ENCODE measurements around the gene DDX60. TPM values are rescaled to one million over a fixed set of nuclear protein-coding genes. Genes with fewer than 3 reads are reported as not detected.
"Not testable (repeated sequence)": the region's sequence is repeated elsewhere in the genome, so short reads cannot be mapped to it uniquely, and the experiment has no call there.

DDX60 gene, protein sequence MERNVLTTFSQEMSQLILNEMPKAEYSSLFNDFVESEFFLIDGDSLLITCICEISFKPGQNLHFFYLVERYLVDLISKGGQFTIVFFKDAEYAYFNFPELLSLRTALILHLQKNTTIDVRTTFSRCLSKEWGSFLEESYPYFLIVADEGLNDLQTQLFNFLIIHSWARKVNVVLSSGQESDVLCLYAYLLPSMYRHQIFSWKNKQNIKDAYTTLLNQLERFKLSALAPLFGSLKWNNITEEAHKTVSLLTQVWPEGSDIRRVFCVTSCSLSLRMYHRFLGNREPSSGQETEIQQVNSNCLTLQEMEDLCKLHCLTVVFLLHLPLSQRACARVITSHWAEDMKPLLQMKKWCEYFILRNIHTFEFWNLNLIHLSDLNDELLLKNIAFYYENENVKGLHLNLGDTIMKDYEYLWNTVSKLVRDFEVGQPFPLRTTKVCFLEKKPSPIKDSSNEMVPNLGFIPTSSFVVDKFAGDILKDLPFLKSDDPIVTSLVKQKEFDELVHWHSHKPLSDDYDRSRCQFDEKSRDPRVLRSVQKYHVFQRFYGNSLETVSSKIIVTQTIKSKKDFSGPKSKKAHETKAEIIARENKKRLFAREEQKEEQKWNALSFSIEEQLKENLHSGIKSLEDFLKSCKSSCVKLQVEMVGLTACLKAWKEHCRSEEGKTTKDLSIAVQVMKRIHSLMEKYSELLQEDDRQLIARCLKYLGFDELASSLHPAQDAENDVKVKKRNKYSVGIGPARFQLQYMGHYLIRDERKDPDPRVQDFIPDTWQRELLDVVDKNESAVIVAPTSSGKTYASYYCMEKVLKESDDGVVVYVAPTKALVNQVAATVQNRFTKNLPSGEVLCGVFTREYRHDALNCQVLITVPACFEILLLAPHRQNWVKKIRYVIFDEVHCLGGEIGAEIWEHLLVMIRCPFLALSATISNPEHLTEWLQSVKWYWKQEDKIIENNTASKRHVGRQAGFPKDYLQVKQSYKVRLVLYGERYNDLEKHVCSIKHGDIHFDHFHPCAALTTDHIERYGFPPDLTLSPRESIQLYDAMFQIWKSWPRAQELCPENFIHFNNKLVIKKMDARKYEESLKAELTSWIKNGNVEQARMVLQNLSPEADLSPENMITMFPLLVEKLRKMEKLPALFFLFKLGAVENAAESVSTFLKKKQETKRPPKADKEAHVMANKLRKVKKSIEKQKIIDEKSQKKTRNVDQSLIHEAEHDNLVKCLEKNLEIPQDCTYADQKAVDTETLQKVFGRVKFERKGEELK (N-terminal part only)
- 4.8 TPM for total RNA-seq

DNA sequence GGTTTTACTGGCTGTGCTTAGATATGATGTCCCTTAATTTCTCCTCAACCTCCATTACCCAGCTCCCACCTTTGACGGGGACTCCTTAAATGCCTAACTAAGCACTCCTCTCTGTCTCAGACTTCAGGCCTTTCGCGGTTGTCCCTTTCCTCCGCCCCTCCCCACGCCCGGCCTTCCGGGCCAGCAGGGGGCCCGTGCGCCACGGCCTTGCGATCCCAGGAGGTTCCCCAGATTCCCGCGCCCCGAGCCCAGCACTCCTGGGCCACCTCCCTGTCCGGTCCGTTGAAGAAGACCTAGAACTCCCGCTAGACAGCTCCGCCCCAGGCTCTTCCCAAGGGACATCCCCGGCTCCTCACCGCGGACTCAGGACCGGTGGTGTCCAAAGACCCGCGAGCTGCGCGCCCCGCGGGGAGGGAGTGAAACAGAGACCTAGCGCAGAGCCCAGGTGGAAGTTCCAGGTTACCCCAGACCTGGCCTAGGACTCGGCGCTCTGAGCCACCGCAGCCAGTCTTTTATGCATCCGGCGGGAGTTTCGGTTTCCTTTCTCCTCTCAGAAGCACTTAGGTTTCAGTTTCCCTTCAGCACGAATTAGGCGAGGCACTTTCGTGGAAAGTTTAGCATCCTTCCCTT, at the start of gene DDX60:
DDX60 (minus strand) TSS at position 487 of the 630 bp plus-strand sequence. CDS start 7,493 bp downstream, outside the sequence.
- ATAC-seq: peak; percentile 90

DNA sequence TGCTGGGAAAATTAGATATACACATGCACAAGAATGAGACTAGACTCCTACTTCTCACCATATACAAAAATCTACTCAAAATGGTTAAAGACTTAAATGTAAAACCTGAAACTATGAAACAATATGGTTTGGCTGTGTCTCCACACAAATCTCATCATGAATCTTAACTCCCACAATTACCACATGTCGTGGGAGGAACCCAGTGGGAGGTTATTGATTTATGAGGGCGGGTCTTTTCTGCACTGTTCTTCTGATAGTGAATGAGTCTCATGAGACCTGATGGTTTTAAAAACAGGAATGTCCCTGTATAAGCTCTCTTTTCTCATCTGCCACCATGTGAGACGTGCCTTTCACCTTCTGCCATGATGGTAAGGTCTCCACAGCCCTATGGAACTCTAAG, 48.5 kb upstream of the DDX60 start:
- ATAC-seq: no peak

DNA sequence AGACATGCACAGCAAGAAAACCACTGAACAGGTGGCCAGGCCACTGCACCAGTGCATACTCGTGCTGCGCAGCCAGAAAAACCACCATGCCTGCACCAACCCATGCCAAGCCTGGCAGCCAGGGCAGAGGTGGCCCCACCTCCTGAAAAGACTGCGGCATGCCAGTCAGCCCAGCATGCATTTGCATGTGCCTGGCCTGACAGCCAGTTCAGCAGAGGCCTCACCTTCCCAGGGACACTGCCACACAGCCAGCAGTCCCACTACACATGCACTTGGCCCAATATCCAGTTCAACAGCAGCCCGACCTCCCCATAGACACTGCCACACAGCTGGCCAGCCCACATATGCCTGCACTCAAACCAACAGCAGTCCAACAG, 43.5 kb upstream of the DDX60 start:
- ATAC-seq: no peak

DNA sequence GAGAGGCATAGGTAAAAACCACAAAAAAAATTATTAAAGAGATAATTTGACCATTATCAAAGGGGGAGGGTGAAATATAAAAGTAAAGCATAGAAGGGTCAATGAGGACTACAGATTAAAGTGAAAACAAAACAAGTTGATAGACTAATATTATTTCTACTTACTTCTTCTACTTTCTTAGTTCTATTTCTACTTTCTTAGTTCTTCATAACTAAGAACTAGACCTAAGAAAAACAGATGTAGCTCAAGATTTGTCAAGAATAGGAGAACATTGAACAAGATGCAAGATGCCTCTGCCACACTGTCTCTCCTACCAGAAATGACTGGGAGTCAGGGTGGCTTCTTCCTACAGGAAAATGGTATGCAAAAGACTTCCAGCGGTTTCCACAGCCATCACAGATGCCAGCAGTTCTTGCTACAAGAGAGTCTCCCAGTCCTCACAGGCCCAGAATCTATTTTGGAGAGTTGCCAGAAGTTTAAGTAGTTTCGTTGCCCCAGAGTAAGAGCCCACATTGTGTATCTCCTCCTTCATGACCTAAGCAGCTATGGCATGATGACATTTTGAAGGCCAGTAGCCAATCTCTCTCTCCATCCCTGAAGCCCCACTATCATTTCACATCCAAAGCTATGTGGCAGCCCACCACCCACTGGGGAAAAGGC, 42.9 kb upstream of the DDX60 start:
- ATAC-seq: no peak

DNA sequence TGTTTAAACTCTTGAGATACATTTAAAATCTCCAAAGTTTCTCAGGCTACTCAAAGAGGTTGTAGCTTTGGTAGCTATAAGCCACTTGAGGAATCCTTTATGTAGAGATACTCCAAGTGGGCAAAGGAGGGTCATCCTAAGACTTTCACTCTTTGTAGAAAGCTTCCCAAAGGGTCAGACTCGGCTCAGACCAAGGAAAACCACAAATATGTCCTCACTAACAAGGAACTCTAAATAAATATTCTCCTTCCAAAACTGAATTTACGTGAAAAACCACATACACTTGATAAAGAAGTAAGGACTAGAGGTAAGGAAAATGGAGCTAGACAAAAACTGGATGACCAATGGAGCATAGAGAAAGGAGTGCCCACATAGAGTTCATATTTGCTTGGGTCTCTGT, 41.7 kb upstream of the DDX60 start:
- no peak for ATAC-seq

DNA sequence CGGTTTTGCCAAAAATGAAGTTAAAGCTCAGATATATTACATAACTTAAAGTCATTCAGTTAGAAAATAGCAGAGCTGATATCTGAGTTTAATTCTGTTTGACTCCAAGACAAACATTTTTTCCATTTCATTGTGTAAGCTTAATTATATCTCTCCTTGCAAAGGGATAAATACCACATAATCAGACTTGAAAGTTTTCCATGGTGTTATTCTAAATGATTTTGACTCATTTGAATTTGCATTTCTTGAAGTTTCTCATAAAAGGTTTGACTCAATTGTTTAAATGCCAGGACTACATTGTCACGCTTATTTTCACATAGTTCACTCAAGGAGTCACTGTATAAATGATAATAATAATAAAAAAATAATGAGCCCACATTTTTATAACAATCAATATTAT, 39.4 kb upstream of the DDX60 start:
- ATAC-seq: no peak

DNA sequence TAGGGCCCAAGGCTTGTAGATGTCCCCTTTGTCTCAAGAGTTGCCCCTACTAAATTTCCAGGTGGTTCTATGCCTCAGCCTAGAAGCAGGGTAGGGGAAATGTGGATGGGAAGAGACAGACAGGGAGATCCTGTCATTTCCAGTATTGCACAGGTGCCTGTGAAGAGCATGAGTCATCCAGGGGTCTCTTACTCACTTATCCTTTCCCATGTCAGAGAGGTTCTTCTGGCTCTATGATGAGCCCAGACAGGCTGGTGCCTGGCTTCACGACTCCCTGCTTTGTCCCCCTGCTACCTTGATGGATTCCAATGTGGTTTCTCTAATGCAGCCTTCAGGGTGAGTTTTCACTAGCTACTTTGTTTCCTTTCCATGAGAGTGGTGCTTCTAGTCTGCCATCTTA, 35.2 kb upstream of the DDX60 start:
- ATAC-seq: no peak

DNA sequence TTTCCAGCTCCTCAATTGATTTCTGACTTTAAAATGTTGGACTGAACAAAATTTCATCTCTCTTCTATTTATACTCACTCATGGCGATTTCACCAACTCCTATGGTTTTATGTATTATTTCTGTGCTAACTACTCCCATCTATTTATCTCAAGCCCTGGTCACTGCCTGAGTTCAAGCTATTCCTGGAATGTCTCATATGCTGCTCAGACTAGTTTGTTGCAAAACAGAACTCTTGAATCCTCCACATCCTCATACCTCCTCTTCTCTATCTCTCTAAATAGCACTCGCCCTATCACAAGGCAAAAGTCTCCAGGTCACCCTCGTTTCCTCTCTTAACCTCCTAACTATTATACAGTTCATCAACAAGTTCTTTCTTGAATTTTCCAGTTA, 19.0 kb upstream of the DDX60 start:
- ATAC-seq: no peak

DNA sequence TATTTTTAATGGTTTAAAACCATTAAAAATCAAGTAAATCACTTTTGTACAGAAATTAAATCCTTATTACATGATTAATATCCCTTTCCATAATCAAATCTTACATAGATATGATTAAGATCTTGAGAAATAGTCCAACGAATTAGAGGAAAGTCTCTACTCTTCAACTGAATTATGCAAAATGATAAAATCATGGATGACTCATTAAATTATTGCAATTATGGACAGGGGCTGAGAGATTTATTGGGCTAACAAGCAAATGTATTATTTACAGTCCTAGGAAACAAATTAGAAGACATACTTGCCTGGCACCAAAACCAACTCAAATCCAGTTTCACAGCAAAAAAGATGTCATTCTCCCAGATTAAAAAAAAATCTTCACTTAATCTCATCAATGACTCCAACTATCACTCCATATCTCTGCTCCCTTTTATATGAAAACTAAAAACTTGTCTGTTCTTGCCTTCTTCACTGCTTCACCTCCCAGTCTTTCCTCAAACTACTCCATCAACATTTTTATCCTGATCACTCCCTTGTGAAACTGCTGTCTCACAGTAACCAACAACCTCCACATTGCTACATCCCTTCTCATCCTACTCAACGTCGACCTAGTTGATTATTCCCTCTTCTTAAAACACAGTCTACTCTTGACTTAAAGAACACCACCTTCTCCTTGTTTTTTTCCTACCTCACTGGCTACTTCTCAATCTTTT, 18.4 kb upstream of the DDX60 start:
- ATAC-seq: no peak

DNA sequence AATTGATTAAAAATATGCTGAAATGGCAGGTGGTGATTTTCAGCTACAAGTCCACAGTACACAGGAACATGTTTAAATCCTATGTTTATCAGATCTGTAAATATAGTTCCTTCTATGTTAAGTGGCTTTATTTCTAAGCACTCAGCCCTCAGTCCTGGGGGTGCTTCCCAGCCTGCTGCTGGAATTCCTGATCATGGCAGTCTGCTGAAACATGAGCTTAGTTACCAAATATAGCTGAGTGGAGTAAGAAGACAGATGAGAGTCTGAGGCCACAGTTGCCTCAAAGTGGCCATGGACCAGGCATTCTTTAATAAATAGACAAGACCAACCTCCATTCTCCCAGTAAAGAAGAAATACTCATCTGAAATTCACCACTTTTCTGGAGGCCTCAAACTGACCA, 17.1 kb upstream of the DDX60 start:
- ATAC-seq: no peak

DNA sequence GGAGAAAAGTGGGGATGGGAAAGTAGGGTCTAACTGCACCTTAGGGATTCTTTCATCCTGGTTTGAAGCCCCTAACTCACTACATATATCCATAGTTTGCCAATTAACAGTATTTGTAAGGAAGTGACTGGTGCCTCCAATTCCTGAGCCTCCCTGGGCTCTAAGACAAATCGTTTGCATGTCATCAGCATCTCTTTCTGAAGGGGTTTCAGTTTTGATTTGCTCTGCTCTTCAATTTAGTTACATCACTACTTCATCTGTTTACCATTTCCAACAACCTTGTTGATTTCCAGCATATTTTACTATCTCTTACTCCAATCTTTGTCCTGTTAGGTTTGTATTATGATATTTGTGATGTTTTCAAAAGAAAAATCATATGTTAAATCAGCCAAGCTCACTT, 15.5 kb upstream of the DDX60 start:
- no peak for ATAC-seq

DNA sequence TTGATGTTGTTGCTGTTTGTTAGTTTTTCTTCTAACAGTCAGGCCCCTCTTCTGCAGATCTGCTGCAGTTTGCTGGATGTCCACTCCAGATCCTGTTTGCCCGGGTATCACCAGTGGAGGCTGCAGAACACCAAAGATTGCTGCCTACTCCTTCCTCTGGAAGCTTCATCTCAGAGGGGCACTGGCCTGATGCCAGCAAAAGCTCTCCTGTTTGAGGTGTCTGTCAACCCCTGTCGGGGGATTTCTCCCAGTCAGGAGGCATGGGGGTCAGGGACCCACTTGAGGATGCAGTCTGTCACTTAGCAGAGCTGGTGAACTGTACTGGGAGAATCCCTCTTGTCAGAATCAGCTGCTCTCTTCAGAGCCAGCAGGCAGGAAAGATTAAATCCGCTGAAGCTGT, 12.0 kb upstream of the DDX60 start:
- not testable (repeated sequence) for ATAC-seq

DNA sequence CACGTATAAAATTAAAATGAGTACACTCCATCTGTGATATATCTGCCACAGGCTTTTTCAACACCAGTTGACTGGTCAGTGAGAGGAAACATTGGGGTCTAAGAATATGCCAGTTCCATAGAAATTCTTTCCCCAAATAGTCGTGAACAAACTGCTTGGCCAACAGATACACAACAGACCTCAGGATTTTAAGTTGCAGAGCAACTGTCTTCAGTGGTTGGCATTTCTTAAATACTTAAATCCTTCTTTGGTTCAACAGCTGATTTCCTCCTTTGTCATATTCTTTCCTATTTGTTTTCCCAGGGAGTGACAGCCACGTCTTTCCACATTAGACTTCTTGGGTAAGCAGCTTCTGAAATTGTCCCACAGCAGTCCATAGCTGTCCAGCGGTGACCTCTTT, 7.0 kb upstream of the DDX60 start:
- no peak for ATAC-seq

DNA sequence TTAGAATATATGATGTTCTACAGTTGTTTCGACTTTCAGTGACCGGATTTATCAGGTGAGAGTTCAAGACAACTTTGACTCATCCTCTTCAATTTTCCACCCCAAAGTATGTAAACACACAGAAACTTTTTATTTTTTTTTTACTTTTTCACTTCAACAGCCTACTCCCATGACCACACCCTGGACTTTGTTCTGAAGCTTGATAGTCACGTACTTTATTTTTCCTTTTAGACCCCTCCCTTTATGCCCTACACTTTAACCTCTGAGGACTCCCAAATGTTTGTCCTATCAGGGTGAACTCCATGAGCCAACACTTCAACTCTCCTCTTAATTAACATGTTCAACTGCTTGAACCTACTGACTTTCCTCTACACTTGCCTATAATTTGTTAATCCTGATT, 2.5 kb upstream of the DDX60 start:
- no peak for ATAC-seq

DNA sequence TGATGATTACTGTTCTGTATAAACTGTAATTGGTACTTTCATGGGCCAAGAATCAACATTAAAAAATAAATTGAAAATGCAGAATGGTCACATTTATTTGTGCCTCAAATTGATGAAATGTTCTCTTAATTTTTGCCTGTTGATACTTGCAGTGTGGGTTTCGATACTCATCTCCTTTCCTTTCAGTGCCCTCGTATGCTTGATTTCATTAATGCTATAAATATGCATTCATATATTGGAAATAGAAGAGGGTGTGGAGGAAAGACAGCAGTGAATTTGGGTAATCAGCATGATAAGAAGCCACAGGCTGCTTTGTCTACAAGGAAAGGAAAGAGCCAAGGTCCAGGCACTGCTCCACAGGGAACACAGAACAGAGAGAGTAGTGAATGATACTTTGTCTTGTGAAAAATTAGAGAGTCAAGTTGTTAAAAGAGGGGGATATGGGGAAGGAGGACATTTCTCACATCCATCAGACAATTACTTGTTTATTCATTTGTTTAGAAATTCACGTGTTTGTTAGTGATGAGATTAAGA, 1.0 kb upstream of the DDX60 start:
- no peak for ATAC-seq

DNA sequence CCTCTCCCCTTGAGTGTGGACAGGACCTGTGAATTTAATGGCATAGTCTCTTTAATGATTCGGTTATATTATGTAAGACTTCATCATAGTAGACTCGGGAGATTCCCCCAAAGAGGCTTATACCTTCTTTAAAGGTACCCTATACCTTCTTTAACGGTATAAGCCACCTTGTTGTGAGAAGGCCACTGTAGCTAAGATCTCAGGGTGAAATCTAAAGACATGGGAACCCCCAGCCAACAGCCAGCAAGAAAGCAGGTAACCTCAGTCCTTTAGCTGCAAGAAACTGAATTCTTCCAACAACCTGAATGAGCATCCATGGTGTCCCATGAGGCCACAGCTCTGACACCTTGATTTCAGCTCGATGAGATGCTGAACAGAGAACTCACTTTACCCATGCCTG, 931 bp downstream of the DDX60 start:
- no peak for ATAC-seq

DNA sequence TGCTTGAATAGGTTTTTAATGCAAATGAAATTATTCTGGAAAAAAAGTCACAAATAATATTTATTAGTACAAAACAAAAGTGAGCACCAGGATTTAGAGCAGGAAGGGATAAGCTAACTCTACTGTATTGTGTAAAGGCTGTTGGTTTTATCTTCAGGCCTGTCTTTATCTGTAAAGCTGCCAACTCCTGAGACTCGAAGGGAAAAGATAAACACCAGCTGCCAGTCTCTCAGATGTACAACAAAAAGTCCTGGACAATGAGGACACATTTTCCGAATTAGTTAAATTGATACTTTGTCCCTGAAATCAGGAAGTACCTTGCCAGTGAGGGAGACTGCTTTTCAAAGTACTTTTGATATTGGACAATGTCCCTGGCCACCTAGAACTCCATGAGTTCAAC, 8.8 kb downstream of the DDX60 start:
- no peak for ATAC-seq

DNA sequence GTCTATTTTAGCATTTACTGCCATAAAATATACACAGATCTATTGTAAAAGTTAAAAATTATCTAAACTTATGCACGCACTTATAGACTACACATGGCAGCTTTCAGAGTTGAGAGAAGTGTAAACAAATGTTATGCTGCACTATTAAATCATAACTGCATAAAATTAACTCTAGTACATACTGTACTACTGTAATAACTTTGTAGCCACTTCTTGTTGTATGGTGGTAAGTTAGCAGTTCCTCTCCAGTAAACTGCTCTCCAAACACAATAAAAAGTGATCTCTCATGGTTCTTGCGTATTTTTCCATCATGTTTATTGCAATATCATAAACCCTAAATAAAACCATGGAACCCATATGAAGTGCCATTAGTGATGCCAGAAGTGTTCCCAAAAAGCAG, 9.6 kb downstream of the DDX60 start:
- ATAC-seq: no peak

DNA sequence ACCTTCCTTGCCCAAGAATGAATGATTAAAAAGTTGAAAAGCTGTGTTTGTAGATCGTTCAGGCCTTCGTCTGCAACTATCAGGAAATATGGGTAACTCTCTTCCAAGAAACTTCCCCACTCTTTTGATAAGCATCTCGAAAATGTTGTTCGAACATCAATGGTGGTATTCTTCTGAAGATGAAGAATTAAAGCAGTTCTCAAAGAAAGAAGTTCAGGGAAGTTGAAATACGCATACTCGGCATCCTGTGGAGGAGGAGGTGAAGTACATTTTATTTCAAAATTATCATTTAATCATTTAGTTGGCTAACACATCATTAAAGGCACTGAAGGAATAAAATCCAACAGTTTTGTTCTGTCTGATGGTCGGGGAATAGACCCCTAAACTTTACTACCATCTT, 12.1 kb downstream of the DDX60 start:
- no peak for ATAC-seq

DNA sequence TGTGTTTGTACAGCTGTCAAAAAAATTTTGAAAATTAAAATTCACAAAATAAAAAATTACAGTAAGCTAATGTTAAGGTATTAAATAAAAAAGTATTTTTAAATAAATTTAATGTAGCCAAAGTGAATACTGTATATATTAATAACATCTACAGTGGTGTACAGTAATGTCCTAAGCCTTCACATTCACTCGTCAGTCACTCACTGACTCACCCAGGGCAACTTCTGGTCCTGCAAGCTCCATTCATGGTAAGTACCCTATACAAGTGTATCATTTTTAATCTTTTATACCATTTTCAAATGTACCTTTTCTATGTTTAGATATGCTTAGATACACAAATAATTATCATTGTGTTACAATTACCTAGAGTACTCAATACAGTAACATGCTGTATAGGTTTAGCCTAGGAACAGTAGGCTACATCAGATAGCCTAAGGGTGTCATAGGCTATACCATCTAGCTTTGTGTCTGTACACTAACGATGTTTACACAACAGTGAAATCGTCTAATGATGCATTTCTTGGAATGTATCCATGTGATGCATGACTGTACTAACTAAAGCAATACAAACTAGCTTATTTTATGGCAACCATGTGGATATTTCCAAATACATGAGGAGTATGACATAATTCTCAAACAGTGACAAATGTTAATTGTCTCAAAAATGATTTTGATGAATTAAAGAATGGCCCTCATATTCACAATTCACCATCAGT, 13.7 kb downstream of the DDX60 start:
- ATAC-seq: peak; percentile 96

Measured in esophagus mucosa (tissue), 1 donor.